Adrenal gland (tissue), 5 donors: Measurements from ENCODE around the gene BDKRB1.

ENCODE experiments used
- CTCF ChIP-seq, 6 experiments: fragments of 450-650 bp in 4 of 6; fragments of 200-600 bp in 2 of 6; sonication (generic) in 1 of 6; IDR thresholded peaks; 1 replicate in 5 of 6; 2 replicates in 1 of 6; pipeline versions ENCODE4 v1.5.1 to v1.8.0; 2016 to 2021; ENCODE audit warnings: antibody characterized with exemption in 6 of 6, mild to moderate bottlenecking in 2 of 6, moderate library complexity in 1 of 6
- POLR2A ChIP-seq, 2 donors: fragments of 450-650 bp; IDR thresholded peaks; one replicate each; pipeline ENCODE4 v1.6.1; 2017; ENCODE audit warnings: antibody characterized with exemption in 2 of 2, mild to moderate bottlenecking in 2 of 2, moderate library complexity in 1 of 2
- donor health status: DM: no; HTN: no; CAD: no.

DNA sequence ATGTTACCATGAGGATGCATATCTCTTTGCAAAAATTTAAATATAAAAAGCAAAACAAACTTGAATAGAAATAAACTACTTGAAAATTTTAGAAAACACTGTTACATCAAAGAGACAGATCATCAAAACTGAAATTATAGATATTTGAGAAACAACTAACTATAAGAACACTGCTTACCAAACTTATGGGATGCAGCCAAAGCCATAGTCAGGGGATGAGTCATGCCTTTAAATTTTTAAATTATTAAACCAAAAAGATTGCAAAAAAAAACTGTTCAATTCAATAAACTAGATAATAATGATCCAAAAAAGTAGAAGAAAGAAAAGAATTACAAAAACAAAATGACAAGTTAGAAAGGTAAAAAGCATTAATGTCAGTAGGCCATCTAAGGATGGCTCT lies 43.9 kb upstream of the BDKRB1 start:
- no peak for TF ChIP-seq CTCF (IDR thresholded peaks at IDR 0.05)
- no peak for TF ChIP-seq POLR2A (IDR thresholded peaks at IDR 0.05)
